GM18867 (cell line): Measurements from ENCODE around the gene PCSK2.

Experiments used
- ATAC-seq: cut with Tn5 transposase; IDR thresholded peaks from one replicate; pipeline ENCODE4 v1.9.1; 2021; ENCODE audit warnings: mild to moderate bottlenecking, moderate library complexity; ENCODE audit not compliant: unreplicated experiment

PCSK2 gene

DNA sequence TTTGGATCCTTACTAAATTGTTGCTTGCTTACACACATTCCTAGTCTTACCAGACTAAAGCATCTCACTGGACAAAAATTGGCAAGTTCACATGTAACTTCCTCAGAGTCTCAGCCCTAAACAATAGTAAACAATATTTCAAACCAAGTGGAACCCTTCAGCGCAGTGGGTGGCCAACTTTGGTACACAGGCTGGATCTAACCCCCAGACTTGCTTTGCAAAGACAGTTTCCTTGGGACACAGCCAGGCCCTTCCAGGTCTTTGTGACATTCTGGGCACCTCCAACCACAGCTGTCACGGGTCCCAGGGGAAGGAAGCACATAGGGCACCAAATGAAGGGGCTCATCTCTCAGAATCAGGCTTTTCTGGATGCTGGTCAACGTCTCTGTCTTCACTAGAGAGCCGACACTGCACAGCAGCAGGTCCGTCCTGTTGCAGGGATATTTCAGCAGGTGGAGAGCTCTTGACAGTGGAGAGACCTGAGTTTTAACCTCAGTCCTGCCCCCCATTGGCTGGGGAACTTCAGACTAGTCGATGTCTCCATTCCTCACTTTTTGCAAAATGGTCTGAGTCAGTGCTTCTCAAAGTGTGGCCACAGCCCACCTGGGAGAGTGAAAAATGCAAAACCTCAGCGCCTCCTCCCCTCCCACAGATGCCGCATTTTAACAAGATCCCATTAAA, 212.9 kb downstream of the PCSK2 start:
- no peak for ATAC-seq

GRCh38 chr20:17441745-17442144, 214.9 kb downstream of the PCSK2 start:
- no peak for ATAC-seq

GRCh38 chr20:17442588-17442987, 215.7 kb downstream of the PCSK2 start:
- ATAC-seq: no peak

DNA sequence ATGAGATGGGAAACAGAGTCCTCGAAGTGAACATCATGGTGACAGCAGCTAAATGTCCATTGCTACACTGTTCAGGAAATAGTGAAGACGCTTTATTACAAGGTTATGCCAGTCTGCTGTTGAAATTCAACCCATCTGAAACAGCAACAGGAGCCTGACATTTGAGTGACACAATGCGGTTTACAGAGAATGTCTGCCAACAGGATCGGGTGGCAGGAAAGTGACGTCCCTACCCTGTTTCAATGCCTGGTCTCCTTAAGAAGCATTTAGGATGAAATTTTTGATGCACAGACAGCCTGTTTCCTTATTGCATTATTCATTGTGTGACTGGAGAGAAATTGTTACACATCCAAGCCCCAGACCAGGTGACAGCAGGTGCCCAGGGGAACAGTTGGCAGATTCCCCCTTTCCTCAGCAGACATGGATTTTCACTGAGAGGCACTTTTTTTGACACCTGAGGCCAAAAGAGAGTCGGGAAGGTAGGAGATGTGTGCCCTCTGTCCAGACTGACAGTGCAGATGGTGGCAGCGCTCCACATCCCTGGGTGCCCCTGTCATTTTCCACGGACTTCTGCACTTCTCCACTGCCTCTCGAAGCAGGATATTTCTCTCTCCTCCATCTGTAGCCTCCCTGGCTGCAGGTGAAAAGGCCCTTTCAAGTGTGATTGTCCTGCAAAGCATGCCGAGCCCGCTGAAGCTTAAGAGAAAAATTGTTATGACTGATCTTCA, 216.5 kb downstream of the PCSK2 start:
- no peak for ATAC-seq

GRCh38 chr20:17444091-17444490, 217.3 kb downstream of the PCSK2 start:
- ATAC-seq: no peak

DNA sequence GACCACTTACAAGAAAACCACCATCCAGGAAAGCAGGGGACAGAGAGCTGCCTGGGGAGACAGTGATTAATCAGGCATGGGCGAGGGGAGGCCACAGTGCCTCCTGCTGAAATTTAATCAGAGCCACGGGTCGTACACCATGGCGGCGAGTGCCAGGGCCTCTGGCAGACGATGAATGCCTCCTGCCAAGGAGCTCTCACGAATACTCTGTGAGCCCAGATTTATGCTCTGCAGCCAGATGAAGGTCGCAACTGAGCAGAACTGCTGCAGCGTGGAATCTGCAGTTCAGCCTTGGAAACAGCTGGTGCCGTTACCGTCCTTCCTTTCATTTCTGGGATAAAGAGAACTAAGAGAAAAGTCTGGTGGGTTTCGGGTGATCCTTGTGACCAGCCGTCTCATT, 218.7 kb downstream of the PCSK2 start:
- ATAC-seq: no peak

- ATAC-seq: no peak
Measured at GRCh38 chr20:17446171-17446570, 219.3 kb downstream of the PCSK2 start.

GRCh38 chr20:17448071-17448470, 221.2 kb downstream of the PCSK2 start:
- ATAC-seq: no peak

GRCh38 chr20:17449031-17449430, 222.2 kb downstream of the PCSK2 start:
- no peak for ATAC-seq

DNA sequence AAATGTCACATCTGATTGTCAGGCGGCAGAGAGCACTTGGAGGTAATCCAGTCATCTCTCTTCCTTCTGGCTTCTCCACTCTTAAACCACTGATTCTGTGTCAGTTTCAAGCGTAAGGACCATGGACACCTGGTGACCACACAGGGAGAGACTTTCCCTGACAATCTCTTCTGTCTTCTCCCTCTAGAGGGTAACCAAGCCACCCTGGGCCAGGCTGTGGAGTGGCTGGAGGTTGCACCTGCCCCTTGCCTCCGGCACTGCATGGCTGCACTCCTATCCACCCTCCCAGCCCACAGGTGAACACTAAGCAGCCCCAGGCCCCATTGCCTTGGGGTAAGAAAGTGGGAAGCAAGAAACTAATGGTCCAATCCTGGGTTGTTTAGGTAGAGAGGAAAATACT, 225.6 kb downstream of the PCSK2 start:
- ATAC-seq: no peak

DNA sequence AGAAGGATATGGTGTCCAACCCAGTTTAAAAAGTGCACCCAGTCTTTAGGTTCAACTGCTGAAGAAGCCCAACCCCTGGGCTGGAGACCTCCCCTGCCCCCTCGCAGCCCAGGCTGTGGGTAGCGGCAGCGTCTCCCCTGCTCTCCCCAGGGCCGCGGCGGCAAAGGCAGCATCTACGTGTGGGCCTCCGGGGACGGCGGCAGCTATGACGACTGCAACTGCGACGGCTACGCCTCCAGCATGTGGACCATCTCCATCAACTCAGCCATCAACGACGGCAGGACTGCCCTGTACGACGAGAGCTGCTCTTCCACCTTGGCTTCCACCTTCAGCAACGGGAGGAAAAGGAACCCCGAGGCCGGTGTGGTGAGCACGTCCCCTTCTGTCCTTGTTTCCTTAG, 226.8 kb downstream of the PCSK2 start:
- no peak for ATAC-seq

DNA sequence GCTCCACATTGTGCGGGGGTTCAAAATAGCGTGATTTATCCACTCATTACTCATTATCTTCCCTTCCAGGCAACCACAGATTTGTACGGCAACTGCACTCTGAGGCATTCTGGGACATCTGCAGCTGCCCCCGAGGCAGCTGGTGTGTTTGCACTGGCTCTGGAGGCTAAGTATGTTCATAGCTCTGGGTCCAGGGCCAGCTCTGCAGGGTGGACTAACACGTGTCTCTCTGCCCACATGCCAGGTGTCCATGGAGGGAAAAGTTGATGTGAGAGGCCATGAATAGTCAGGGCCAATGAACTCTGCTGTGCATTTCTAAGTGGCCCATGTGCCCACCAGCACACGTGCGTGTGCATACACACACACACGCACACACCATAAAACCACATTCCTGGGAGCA, 229.4 kb downstream of the PCSK2 start:
- no peak for ATAC-seq

- no peak for ATAC-seq
Measured at GRCh38 chr20:17457079-17457478, 230.2 kb downstream of the PCSK2 start.

GRCh38 chr20:17457588-17458190, 230.8 kb downstream of the PCSK2 start:
- ATAC-seq: no peak

- ATAC-seq: no peak
Measured at GRCh38 chr20:17460119-17460518, 233.3 kb downstream of the PCSK2 start.

DNA sequence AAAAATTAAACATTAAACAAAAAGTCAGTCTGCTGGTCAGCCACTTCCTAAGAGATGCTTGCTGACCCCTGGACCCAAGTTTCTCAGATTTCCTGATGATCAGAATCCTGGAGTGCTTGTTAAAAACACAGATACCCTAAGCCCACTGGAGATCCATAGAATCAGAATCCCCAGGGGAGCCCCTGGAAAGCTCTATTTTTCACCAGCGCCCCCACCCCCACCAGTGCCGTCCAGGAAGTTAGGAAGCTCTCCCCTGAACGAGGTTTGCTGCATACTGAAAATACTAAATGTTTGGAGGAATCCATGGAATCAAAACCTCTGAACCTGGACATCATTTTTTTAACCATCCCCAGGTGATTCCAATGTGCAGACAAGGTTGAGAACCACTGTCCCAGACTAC, 235.1 kb downstream of the PCSK2 start:
- ATAC-seq: no peak

DNA sequence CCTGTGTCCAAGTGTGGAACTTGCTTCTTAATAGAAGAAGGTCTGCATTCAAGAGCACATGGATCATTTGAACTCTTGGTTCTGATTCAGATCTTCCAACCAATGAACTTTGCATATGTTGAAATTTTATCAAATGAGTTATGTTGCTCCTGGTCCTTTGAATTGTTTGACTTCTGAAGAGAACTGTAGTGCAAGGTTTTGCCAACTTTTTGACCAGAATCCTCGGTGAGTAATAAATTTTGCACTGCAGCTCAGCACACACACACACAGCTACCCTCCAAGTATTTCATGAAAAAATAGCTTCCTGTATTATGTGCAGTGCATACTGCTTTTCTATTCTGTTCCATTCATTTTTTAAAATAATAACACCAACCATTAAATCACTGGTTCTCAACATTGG, 236.9 kb downstream of the PCSK2 start:
- no peak for ATAC-seq

DNA sequence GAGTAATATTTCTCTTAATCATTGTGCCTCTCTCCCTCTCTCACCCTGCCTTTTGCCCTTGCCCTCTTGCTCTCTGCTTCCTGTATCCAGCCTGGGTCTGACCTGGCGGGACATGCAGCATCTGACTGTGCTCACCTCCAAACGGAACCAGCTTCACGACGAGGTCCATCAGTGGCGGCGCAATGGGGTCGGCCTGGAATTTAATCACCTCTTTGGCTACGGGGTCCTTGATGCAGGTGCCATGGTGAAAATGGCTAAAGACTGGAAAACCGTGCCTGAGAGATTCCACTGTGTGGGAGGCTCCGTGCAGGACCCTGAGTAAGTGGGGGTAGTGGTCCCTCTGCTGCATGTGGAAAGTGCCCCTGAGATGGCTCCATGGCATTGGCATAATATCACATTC, 238.4 kb downstream of the PCSK2 start:
- ATAC-seq: no peak

DNA sequence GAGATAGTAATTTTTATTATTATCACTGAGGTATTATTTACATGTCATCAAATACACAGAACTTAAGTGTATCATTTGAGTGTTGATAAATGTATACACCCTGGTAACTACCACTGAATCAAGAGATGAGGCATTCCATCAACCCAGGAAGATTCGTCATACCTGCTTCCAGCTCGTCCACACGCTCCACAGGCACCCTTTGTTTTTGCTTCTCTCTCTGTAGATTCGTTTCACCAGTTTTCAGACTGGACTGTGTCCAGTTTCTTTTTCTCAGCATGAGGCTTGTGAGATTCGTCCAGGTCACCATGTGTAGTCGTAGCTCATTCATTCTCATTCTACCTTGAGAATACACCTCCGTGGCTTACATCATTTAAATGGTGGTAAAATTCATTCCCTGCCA, 239.8 kb downstream of the PCSK2 start:
- no peak for ATAC-seq

GRCh38 chr20:17467120-17467655, 240.3 kb downstream of the PCSK2 start:
- ATAC-seq: no peak

- ATAC-seq: no peak
Measured at GRCh38 chr20:17468073-17468840, 241.4 kb downstream of the PCSK2 start.
